RKO (cell line): ENCODE data around the gene MAGI1.

ENCODE experiments used
- DNase-seq: peaks from one replicate; pipeline ENCODE4 v3.0.0-alpha.2; 2016; ENCODE audit warnings: low spot score

The MAGI1 gene

GRCh38 chr3:65479990-65480389 lies 558.7 kb downstream of the MAGI1 start:
- DNase-seq: no peak

- DNase-seq: no peak
Observed at GRCh38 chr3:65478551-65479500, 559.9 kb downstream of the MAGI1 start.

GRCh38 chr3:65473736-65474135 lies 565.0 kb downstream of the MAGI1 start:
- peak; percentile 11 for DNase-seq

- no peak for DNase-seq
Observed at GRCh38 chr3:65472501-65472900, 566.2 kb downstream of the MAGI1 start.

GRCh38 chr3:65466300-65466988 lies 572.3 kb downstream of the MAGI1 start:
- DNase-seq: no peak

- no peak for DNase-seq
Observed at GRCh38 chr3:65449841-65450428, 588.8 kb downstream of the MAGI1 start.

GRCh38 chr3:65448120-65448519 lies 590.6 kb downstream of the MAGI1 start:
- no peak for DNase-seq

GRCh38 chr3:65445573-65446169 lies 593.0 kb downstream of the MAGI1 start:
- DNase-seq: no peak

- DNase-seq: no peak
Observed at GRCh38 chr3:65444447-65444815, 594.3 kb downstream of the MAGI1 start.

GRCh38 chr3:65443739-65444446 lies 594.8 kb downstream of the MAGI1 start:
- no peak for DNase-seq

- peak; percentile 66 for DNase-seq
Observed at GRCh38 chr3:65439641-65440284, 599.0 kb downstream of the MAGI1 start.

GRCh38 chr3:65438612-65439011 lies 600.1 kb downstream of the MAGI1 start:
- DNase-seq: no peak

GRCh38 chr3:65438096-65438495 lies 600.6 kb downstream of the MAGI1 start:
- DNase-seq: no peak

- peak; percentile 42 for DNase-seq
Observed at GRCh38 chr3:65436580-65436979, 602.1 kb downstream of the MAGI1 start.

- DNase-seq: no peak
Observed at GRCh38 chr3:65433480-65433879, 605.2 kb downstream of the MAGI1 start.

- no peak for DNase-seq
Observed at GRCh38 chr3:65432388-65433003, 606.2 kb downstream of the MAGI1 start.

GRCh38 chr3:65425880-65426279 lies 612.8 kb downstream of the MAGI1 start:
- DNase-seq: peak; percentile 22

- no peak for DNase-seq
Observed at GRCh38 chr3:65422154-65422553, 616.6 kb downstream of the MAGI1 start.

- no peak for DNase-seq
Observed at GRCh38 chr3:65419233-65419632, 619.5 kb downstream of the MAGI1 start.

- no peak for DNase-seq
Observed at GRCh38 chr3:65413891-65414290, 624.8 kb downstream of the MAGI1 start.

GRCh38 chr3:65412588-65412987 lies 626.1 kb downstream of the MAGI1 start:
- DNase-seq: no peak
